SW 1271 (cell line): Measurements from ENCODE around the gene GNAZ.
"Not testable (repeated sequence)": the region's sequence is repeated elsewhere in the genome, so short reads cannot be mapped to it uniquely, and the experiment has no call there.

Experiments
- DNase-seq, 2 experiments: peaks; one replicate each; lab custom pipeline; 2025; lab: John Stamatoyannopoulos, UW

Gene GNAZ

DNA sequence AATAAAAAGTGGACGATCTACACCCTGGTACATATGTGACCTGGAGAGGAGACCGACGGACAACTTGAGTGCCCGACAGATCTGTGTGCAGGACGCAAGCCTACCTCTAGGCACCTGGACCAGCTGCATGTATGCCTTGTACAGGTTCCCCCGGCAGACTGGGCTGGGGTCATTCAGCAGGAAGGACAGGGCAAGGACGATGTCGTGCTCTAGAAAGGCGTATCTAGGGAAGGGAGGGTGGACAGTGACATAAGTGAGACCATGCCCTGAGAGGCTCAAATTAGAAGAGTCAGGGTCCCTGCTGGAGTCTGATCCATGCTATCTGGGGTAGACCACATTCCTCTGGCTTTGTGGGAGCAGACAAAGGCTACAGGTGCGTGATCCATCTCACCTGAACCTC lies 63.6 kb downstream of the GNAZ start:
- DNase-seq = no peak

DNA sequence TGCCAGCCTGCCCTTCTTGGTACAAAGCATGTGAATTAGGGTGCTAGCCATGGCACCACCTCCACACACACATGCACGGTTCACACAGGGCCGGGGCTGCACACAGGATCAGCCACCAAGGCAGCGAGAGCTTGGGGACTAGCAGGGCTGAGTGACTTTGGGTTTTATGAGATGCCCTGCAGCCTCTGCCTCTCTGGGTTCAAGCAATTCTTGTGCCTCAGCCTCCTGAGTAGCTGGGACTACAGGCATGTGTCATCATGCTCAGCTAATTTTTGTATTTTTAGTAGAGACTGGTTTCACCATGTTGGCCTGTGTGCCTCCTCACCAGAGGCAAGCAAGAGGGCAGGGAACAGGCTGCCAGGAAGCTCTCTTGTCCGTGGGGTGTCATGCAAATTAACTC lies 66.7 kb downstream of the GNAZ start:
- not testable (repeated sequence) for DNase-seq

DNA sequence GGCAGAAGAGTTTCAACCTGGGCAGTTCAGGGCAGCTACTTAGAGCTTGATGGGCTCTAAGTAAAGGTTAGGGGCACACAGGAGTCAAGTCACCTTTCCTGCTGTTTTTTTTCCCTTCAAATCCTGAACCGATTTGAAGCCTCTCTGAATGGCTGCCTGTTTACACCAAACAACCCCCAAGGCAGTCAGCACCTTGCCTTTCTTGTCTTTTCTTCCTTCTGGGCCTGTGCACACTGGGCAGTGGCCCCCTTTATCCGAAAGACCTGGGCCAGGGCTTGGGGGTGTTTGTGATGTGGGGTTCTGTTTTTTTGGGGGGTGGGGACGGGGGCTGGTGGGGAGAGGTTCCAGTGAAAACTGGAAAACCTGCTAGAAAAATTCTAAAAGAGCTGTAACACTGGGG lies 67.1 kb downstream of the GNAZ start:
- DNase-seq = no peak

DNA sequence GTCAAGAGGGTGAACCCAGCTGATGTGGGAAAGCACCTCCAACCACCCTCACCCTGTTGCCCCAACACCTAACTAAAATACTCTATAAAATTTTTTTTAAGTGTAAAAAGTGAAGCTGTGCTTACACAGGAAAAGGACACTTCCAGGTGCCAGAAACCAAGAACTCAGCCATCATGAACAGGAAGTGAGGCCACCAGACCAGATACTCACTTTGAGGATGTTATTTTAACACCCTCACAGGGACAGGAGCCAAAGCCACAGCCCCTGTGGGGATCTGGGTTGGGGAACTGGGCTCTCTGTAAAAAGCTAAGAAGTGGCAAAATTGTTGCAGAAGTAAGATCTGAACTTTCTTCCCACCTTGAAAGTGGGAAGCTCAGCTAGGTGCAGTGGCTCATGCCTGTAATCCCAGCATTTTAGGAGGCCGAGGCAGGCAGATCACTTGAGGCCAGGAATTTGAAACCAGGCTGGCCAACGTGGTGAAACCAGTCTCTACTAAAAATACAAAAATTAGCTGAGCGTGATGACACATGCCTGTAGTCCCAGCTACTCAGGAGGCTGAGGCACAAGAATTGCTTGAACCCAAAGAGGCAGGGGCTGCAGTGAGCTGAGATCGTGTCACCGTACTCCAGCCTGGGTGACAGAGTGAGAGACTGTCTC lies 67.7 kb downstream of the GNAZ start:
- no peak for DNase-seq

DNA sequence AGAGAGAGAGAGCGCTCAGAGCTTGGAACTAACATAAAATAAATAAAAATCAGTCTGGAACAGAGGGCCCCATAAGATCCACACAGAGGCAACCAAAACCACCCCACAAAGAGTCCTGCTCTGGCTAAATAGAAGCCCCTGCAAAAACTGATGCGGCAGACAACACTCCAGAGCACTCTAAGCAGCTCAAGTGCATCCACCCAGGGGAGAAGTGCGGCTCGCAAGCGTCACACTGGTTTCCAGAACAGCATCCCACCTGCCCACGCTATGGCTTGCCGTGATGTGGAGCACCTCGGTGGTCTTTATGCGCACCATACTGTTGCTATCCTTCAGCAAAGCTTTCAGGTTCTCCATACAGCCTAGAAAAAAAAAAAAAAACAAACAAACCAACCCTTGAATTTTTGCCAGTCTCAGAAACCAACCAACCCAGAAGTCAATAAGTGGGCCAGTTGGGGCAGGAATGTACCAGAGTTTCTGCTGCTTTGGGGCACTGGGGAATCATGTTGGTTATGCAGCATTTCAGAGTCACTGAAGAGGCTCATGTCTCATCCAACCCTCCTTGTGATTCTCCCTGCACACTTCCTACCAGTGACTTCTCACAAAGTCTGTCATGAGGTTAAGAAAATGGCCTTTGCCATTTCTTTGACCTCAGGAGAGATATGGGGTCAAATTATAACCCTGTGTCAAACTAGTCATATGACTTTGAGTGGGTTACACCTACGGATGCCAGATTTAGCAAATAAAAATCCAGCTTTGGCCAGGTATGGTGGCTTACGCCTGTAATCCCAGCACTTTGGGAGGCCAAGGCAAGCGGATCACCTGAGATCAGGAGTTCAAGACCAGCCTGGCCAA lies 68.5 kb downstream of the GNAZ start:
- no peak for DNase-seq

- no peak for DNase-seq
Observed at GRCh38 chr22:23140385-23140784, 70.1 kb downstream of the GNAZ start.

DNA sequence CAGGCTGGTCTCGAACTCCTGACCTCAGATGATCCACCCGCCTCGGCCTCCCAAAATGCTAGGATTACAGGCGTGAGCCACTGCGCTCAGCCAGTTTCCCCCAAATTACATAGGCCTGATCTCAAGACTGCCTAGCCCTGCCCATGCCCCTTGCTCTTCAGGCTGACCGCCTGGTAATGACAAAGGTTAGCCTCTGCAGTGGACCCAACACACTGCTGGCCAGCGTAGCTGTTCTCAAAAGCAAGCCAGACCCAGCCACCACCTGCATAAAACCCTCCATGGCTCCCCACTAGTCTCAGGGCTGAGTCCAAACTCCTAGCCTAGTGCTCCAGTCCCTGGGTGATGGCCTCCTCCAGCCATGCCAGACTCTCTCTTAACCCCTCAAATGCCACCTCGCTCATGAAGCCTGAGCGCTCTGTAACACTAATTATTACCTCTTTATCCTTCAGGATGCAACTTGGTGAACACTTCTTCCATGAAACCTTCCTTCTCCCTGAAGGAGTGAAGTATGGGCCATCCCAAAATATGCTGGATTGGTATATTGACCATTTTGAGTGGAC lies 72.3 kb downstream of the GNAZ start:
- DNase-seq = no peak

- DNase-seq = no peak
Observed at GRCh38 chr22:23143119-23143518, 72.8 kb downstream of the GNAZ start.

- no peak for DNase-seq
Observed at GRCh38 chr22:23144432-23144831, 74.1 kb downstream of the GNAZ start.

DNA sequence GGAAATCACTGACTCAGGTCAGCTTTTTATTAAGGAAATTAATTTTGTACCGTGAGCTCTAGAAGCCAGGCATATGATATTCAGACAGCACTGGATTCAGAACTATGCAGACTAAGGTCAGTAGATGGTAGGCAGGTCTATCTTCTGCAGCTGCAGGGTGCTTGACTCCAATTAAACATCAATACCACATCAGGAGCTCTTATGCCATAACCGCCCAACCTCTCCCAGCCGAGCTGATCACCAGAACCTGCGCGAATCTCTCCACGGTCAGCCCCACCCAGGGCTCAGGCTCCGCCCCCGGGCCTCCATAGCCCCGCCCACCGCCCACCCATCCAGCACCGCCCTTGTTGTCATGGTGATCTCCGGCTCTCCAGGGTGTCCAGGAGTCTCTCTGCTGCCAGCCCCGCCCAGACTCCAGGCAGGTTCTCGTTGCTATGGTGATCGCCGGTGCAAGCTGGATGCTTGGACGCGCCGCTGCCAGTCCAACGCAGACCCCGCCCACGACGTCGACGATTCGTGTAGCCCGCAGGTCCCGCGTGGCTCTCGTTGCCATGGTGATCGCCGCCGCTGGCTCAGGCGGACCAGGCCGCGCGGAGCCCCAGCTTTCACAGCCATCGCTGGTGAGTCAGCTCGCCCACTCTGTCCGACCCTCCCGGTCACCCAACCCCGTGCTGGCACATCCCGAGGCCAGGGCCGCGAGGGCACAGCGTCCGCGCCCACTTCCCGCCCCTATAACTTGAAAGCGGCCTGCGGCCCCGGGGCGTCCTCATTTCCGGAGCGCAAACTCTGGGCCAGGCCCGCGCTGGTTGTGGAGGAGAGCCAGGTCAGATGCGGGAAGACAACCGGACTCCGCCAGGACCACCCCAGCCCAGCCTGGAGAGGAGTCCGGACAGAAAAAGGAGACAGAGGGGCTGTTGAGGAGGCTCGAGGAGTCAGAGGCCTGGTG lies 74.9 kb downstream of the GNAZ start, which contains the start of gene RAB36:
Gene RAB36, plus strand, starts transcription at position 546 of the 946 bp plus-strand sequence. CDS start 1,140 bp downstream, outside the sequence.
- peak; percentile 94 to 96 for DNase-seq

- no peak for DNase-seq
Observed at GRCh38 chr22:23145878-23146470, 75.7 kb downstream of the GNAZ start.

DNA sequence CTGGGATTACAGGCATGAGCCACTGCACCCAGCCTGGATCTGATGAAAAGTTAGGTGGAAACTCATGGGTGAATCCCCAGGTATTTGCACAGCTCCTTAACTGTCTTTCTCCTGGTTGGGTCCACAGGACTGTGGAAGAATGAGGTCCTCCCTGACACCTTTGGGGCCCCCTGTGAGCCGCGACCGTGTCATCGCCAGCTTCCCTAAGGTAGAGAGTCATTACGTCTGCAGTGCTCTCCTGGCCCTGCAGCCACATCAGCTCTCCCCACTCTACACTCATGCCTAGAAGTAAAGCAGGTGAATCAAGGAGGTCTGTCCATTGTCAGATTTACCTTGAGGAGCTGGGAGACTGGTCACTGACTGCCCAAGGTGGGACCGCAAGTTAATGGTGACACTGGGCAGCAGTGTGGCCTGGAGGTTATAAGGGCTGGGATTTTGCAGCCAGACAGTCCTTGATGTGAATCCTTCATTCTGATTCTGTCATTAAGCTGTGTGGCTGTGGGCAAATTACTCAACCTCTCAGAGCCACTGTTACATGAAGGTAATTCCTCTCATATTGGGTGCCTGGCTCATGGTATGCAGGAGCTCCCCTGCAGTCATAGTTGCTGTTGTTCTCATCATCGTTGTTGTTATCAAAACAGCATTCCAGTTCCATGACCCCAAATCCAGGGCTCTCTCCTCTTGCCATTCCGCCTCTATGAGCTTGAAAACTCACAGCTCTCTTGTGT lies 76.3 kb downstream of the GNAZ start:
- no peak for DNase-seq

GRCh38 chr22:23147617-23148387 lies 77.5 kb downstream of the GNAZ start:
- no peak for DNase-seq

- DNase-seq = no peak
Observed at GRCh38 chr22:23149743-23150238, 79.5 kb downstream of the GNAZ start.

DNA sequence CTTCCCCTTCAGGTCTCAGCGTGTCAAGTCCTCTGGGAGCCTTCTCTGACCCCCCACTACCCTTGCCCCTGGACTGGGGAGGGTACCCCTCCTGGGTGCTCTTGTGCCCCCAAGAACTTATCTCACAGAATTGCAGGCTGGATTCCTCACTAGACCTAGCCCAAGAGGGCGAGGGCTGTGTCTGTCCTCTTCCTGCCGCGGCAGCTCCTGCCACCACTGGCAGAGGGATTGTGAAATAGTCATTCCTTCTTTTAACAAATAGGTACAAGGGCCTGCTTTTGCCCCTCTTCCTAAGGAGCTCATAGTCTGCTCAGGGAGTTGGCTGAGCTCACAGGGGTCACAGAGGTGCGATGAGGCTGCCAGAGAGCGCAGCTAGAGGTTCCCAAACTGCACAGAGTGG lies 80.4 kb downstream of the GNAZ start:
- no peak for DNase-seq

DNA sequence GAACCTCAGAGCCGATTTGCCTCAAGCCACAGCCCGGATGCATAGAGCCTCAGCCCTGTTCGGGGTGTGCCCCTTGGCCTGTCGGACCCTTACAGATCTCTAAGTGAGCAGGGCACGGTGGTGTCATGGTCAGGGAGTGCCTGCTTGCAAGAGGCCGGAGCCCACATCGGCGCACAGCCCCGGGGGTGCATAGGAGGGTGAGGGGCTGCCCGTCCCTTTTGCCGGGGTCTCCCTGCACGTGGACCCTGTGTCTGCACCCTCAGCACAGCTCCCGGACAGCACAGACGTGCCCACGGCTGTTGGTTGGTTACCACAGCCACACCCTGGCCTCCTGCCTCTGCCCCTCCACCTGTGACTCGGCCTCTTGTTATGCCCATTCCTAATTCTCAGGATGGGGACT lies 81.5 kb downstream of the GNAZ start:
- no peak for DNase-seq

DNA sequence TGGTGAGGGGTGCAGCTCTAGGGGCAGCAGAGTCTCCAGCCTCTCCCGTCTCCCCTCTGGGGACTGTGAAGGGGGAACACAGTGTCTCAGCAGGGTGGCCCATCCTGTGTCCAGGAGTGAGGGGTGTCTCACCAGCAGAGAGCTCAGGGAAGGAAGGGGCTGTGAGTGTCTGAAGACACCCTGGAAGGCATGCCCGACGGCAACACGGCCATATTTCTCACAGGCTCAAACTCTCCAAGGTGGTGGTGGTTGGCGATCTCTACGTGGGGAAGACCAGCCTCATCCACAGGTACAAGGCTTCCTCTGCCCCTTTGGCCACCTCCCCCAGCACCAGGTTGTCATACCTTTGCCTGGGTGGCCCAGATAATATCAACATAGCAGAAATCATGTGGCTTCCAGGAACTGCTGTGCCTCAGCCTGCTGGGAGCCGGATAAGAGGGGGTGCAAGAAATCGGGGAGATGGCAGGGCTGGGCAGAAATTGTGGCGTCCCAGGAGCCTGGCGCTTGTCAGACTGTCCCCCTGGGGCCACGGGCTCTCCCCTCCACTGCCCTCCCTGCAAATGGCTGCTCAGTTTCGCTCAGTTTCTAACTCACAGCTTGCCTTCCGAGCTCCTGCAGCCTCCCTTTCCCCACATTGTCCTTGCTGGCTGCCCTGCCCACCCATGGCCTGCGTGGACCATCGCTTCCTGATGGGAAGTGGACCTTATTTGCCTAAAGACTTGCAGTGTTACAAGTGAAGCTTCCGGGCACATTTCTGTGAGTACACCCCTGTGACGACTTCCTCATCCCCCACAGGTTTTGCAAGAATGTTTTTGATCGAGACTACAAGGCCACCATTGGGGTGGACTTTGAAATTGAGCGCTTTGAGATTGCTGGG lies 82.2 kb downstream of the GNAZ start:
- DNase-seq = no peak

DNA sequence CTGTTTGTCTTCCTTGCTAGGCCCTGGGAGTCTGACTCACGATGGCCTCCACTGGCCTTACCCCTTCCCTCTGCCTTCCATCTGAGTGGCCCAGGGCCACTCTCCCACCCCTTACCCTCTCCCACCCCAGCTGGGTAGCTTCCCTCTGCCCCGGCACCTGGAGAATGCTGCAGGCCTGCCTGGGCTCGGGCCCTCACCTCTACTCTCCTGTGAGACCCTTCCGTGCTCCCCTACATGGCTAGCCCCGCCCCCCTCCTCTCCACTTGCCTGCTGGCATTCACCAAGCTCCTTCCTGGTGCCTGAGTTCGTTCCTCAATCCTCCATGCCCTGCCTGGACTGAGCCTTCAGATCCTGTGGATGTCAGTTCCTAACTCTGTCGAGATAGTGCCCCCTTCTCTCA lies 83.7 kb downstream of the GNAZ start:
- DNase-seq = no peak

DNA sequence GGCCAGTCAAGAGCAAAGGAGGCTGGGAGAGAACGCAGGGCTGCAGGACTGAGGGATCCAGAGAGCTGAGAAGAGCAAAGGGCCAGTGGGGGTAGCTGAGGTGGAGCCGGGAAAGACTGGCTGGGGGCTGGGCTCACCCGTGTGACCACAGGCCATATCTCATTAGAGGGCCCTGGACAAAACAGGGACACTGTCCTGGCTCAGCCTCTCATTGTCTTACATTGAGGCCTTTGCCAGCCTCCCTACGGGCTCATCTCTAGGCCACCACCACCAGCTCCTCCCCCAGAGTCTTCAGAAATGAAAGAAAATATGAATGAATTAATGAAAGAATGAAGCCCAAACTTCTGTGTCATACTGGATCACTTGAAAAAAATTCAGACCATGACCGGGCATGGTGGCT lies 84.1 kb downstream of the GNAZ start:
- DNase-seq = no peak
